ENCODE measurements around the gene ZFPM1. TPM values are rescaled to one million over a fixed set of nuclear protein-coding genes. Genes with fewer than 3 reads are reported as not detected.

ZFPM1 gene
- total RNA-seq, 6 donors from 2014 or later: 1.0 to 8.4 (median 3.3) TPM

DNA sequence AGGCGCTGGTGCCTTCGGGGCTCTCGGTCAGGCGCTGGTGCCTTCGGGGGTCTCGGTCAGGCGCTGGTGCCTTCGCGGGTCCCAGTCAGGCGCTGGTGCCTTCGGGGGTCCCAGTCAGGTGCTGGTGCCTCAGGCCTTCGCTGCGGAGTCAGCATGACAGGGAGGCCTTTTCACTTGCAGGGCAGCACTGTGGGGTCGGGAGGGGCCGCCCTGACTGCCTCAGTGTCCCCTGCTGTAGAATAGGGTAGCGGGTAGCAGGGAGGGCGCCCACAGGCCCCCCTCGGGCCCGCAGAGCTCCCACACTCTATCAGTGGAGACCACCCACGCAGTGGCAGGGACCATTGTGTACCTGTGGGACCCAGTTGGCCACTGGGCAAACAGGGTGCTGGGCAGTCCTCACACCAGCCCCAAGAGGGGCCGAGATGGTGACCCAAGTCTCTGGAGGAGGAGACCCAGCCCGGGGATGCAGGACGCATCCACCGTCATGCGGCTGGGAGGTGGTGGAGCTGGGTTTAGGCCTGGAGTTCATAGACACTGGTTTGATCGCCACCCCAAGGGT is 38.0 kb downstream of the ZFPM1 start:
- TF ChIP-seq POLR2A (IDR thresholded peaks at IDR 0.05) (no peak), POLR2AphosphoS5 (IDR thresholded peaks at IDR 0.05) (no peak), CTCF (IDR thresholded peaks at IDR 0.05) (no peak), EP300 (IDR thresholded peaks at IDR 0.05) (no peak)
- ATAC-seq (ENCODE audit: low FRiP score in 2 of 2) (no peak), DNase-seq (no peak)
- Histone ChIP-seq H3K27me3 (no peaks in the 10 kb centered on the region), H3K4me3 (no peak overlapping the region), H3K36me3 (peaks cover 0 to 8% (median 1%) of the 10 kb centered on the region in 4 donors), H3K4me1 (no peaks in the 10 kb centered on the region), H3K9me3 (no peaks in the 10 kb centered on the region), H3K27ac (no peak overlapping the region)
- WGBS, 2 donors: 96 to 97% methylated on average over 14 to 26 of the region's 26 CpGs

DNA sequence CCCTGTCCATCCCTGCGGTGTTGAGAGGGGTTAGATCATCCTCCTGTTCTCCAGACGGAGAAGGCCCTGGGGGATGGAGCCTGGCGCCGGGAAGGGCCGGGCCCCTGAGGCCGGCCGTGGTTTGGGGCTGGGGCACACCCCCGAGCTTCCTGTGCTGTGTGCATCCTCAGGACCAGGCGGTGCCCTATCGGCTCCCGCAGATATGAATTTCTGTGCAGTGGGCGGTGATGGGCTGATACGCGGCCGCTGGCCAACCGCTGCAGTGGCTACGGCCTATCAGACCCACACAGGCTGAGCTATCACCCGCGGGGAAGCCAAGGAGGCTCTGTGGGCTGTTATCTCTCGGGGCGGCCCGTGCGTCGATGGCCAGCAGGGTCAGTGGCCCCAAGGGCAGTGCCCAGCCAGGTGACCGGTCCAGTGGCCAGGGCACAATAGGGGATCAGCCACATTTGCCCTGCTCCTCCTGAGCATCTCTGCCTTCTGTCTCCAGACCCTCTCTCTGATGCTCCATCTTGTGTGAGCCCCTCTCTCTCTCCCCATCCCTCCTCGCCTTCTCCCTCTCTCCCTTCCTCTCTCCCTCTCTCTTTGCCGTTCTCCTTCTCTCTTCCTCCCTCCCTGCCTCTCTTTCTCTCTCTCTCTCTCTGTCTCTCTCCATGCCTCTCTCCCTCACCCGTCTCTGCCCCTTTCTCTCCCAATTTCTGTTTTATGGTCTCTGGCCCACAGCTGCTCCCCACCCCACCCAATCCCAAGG is 38.7 kb downstream of the ZFPM1 start:
- DNase-seq: no peak
- ATAC-seq (ENCODE audit: low FRiP score in 2 of 2): no peak
- Histone ChIP-seq H3K4me3 (no peak overlapping the region), H3K36me3 (peaks cover 0 to 7% (median 1%) of the 10 kb centered on the region in 4 donors), H3K9me3 (no peaks in the 10 kb centered on the region), H3K27ac (no peak overlapping the region), H3K27me3 (no peaks in the 10 kb centered on the region), H3K4me1 (no peaks in the 10 kb centered on the region)
- 89 to 93% methylated on average over 6 to 19 of the region's 28 CpGs for WGBS, 2 donors
- TF ChIP-seq EP300 (IDR thresholded peaks at IDR 0.05): no peak

DNA sequence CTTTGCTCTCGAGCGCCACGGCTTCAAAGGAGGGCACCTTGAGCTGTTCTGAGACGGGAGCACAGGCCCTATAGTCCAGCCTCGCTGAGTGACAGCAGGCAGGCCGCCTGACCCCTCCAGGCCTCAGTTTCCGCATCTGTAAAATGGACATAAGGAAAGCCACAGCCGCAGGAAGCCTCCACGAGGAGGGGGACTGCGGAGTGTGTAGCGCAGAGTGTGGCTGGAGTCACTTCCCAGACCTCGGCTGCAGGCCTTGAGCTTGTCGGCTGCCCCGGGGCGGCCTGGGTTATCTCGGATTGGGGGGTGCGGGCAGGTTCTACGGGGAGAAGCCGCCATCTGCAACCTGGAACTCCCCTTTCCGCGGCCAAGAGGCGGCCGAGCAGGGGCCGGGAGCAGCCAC is 40.8 kb downstream of the ZFPM1 start:
- Histone ChIP-seq H3K9me3 (no peaks in the 10 kb centered on the region), H3K4me1 (peaks cover 0 to 3% (median 0%) of the 10 kb centered on the region in 4 donors), H3K27me3 (no peaks in the 10 kb centered on the region), H3K4me3 (no peak overlapping the region), H3K36me3 (peaks cover 0 to 6% (median 1%) of the 10 kb centered on the region in 4 donors), H3K27ac (no peak overlapping the region)
- DNase-seq (no peak), ATAC-seq (ENCODE audit: low FRiP score in 2 of 2) (no peak)
- WGBS, 2 donors: 96% methylated on average over 22 of the region's 24 CpGs; no CpG with 5 or more reads in 1 of the 2 donors
- no peak for TF ChIP-seq POLR2AphosphoS5 (IDR thresholded peaks at IDR 0.05)
- TF ChIP-seq EP300 (IDR thresholded peaks at IDR 0.05): no peak
- TF ChIP-seq POLR2A (IDR thresholded peaks at IDR 0.05): no peak
- no peak for TF ChIP-seq CTCF (IDR thresholded peaks at IDR 0.05)

GRCh38 chr16:88494335-88495154 is 41.5 kb downstream of the ZFPM1 start:
- no peak overlapping the region for H3K27ac ChIP-seq
- no peak for TF ChIP-seq POLR2AphosphoS5 (IDR thresholded peaks at IDR 0.05)
- TF ChIP-seq CTCF (IDR thresholded peaks at IDR 0.05): no peak
- TF ChIP-seq POLR2A (IDR thresholded peaks at IDR 0.05): no peak
- no peak overlapping the region for H3K4me3 ChIP-seq
- H3K36me3 ChIP-seq: peaks cover 0 to 3% (median 0%) of the 10 kb centered on the region in 4 donors
- no peak for ATAC-seq (ENCODE audit: low FRiP score in 2 of 2)
- H3K9me3 ChIP-seq: no peaks in the 10 kb centered on the region
- no peaks in the 10 kb centered on the region for H3K27me3 ChIP-seq
- WGBS, 2 donors: 92 to 93% methylated on average over 29 to 40 of the region's 43 CpGs
- H3K4me1 ChIP-seq: peaks cover 0 to 10% (median under 1%) of the 10 kb centered on the region in 4 donors
- no peak for DNase-seq

DNA sequence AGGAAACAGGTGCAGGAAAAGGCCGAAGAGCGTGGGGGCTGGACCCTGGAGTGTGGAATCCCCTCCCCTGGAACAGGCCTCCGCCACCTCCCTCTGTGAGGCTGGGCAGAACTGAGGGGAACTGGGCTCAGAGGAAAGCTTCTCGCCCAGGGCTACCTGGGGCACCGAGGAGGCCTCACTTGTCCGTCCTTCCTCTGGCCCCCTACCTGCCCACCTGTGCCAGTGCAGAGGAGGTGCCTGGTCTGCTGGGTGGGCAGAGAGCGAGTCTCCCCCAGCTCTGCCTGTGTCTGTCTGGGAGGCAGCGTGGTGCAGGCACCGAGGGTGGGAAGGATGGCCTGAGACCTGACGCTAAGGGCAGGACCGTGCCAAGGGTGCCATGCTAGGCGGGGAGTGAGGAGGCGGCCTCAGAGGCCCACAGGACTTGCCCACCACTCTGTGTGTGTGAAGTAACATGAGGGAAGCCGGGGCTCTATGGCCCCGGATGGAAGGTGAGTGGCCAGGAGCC is 42.2 kb downstream of the ZFPM1 start:
- no peaks in the 10 kb centered on the region for H3K9me3 ChIP-seq
- H3K36me3 ChIP-seq: no peaks in the 10 kb centered on the region
- no peak overlapping the region for H3K4me3 ChIP-seq
- H3K4me1 ChIP-seq: peaks cover 0 to 17% (median 5%) of the 10 kb centered on the region in 4 donors
- ATAC-seq (ENCODE audit: low FRiP score in 2 of 2) (no peak), DNase-seq (peak in 1 of 2 donors; percentile 57)
- WGBS, 2 donors: 95% methylated on average over 14 of the region's 15 CpGs
- H3K27me3 ChIP-seq: no peaks in the 10 kb centered on the region
- no peak overlapping the region for H3K27ac ChIP-seq
- TF ChIP-seq EP300 (IDR thresholded peaks at IDR 0.05): no peak
- TF ChIP-seq POLR2AphosphoS5 (IDR thresholded peaks at IDR 0.05): no peak
- no peak for TF ChIP-seq POLR2A (IDR thresholded peaks at IDR 0.05)
- TF ChIP-seq CTCF (IDR thresholded peaks at IDR 0.05): no peak
